GM12891 (cell line): Measurements from ENCODE around the gene OAS3.

Experiments
- POLR2A ChIP-seq: IDR thresholded peaks from 2 replicates; pipeline ENCODE4 v1.6.1; 2011; ENCODE audit warnings: low read depth, low read length, control low read depth
- POLR2AphosphoS5 ChIP-seq: IDR thresholded peaks from 2 replicates; pipeline ENCODE4 v1.6.1; 2011; ENCODE audit warnings: low read depth, low read length, control low read depth
- TAF1 ChIP-seq: IDR thresholded peaks from 2 replicates; pipeline ENCODE4 v1.6.1; 2011; ENCODE audit warnings: low read depth, low read length, control low read depth

DNA sequence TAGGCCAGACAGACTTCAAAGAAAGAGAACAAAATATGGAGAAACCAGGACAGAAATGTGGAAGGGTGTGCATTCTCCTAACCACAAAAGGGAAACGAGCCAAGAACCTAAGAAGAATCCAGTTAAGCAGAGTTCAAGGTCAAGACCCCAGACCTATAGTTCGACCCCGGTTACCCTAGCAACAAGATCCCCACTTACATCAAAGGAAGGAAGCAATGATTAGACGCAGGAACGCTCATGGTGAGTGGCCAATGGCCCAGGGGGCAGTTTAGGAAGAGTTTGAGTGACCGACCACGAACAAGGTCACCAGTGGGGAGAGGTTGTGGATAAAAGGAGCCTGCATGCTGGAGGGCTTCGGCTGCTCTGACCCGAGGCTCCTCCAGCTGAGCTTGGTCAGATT is 76.3 kb downstream of the OAS3 start:
- TF ChIP-seq TAF1 (no peak), POLR2A (no peak), POLR2AphosphoS5 (no peak)
